GM19035 (cell line): Measurements from ENCODE around the gene CREG2.

ENCODE experiments used
- ATAC-seq: cut with Tn5 transposase; IDR thresholded peaks from one replicate; pipeline ENCODE4 v1.9.1; 2021; ENCODE audit not compliant: unreplicated experiment

The CREG2 gene

GRCh38 chr2:101387151-101387834 lies at the start of gene CREG2:
CREG2 (minus strand) TSS chr2:101387503; CDS start chr2:101387457, 46 bp downstream.
- ATAC-seq, result no peak

GRCh38 chr2:101435001-101435862 lies 47.9 kb upstream of the CREG2 start:
- ATAC-seq, result no peak

GRCh38 chr2:101433465-101433864 lies 46.2 kb upstream of the CREG2 start:
- ATAC-seq, result no peak

GRCh38 chr2:101432411-101433181 lies 45.3 kb upstream of the CREG2 start:
- ATAC-seq, result no peak

- no peak for ATAC-seq
Measured at GRCh38 chr2:101431486-101431885, 44.2 kb upstream of the CREG2 start.

GRCh38 chr2:101430156-101430555 lies 42.9 kb upstream of the CREG2 start:
- ATAC-seq, result no peak

- ATAC-seq, result no peak
Measured at GRCh38 chr2:101429453-101429852, 42.1 kb upstream of the CREG2 start.

GRCh38 chr2:101428422-101429176 lies 41.3 kb upstream of the CREG2 start:
- ATAC-seq, result no peak

- ATAC-seq, result no peak
Measured at GRCh38 chr2:101427743-101428142, 40.4 kb upstream of the CREG2 start.

- ATAC-seq, result no peak
Measured at GRCh38 chr2:101427240-101427639, 39.9 kb upstream of the CREG2 start.

GRCh38 chr2:101426822-101427221 lies 39.5 kb upstream of the CREG2 start:
- ATAC-seq, result no peak

- ATAC-seq, result no peak
Measured at GRCh38 chr2:101420623-101421022, 33.3 kb upstream of the CREG2 start.

GRCh38 chr2:101419096-101419663 lies 31.9 kb upstream of the CREG2 start:
- ATAC-seq, result no peak

GRCh38 chr2:101418460-101419095 lies 31.3 kb upstream of the CREG2 start:
- ATAC-seq, result no peak

- no peak for ATAC-seq
Measured at GRCh38 chr2:101416609-101417008, 29.3 kb upstream of the CREG2 start.

GRCh38 chr2:101415884-101416283 lies 28.6 kb upstream of the CREG2 start:
- no peak for ATAC-seq

- ATAC-seq, result no peak
Measured at GRCh38 chr2:101415220-101415619, 27.9 kb upstream of the CREG2 start.

GRCh38 chr2:101412092-101412694 lies 24.9 kb upstream of the CREG2 start:
- ATAC-seq, result no peak

- no peak for ATAC-seq
Measured at GRCh38 chr2:101410746-101411145, 23.4 kb upstream of the CREG2 start.

GRCh38 chr2:101410114-101410513 lies 22.8 kb upstream of the CREG2 start:
- no peak for ATAC-seq
